A549 (cell line): ENCODE measurements around the gene MDM1. TPM values are rescaled to one million over a fixed set of nuclear protein-coding genes. Genes with fewer than 3 reads are reported as not detected.

Experiments
- ATAC-seq, 2 experiments: fragments of 200-7000 bp in 1 of 2; fragments of >200 bp in 1 of 2; cut with Nextera tagmentation in 1 of 2; cut with Tn5 transposase in 1 of 2; 3 replicates each; pipeline versions ENCODE4 v1.8.0 to v1.9.1; 2018 to 2020; ENCODE audit warnings: mild to moderate bottlenecking in 1 of 2, moderate library complexity in 1 of 2
- CTCF ChIA-PET: fragments of 300-600 bp; sonication (Branson Sonifier 250); formaldehyde crosslinking; extraction: SDS; loops from one replicate; lab custom pipeline; 2021; ENCODE audit warnings: antibody characterized with exemption, inconsistent platforms; lab: Yijun Ruan, JAX
- POLR2A ChIA-PET: fragments of 350-600 bp; formaldehyde crosslinking; extraction: SDS; loops from one replicate; lab custom pipeline; 2021; ENCODE audit warnings: antibody characterized with exemption, inconsistent platforms; lab: Yijun Ruan, JAX
- DNase-seq, 2 experiments: peaks; one replicate each; pipeline versions ENCODE4 v3.0.0 to v3.0.0-alpha.2; 2011 to 2016; ENCODE audit warnings: low read depth in 1 of 2, low spot score in 1 of 2
- FAIRE-seq: peaks from 2 replicates; lab custom pipeline; 2011; peaks lifted over from hg19 to GRCh38; lab: Jason Lieb, UNC
- H3K27ac ChIP-seq, 2 experiments: fragments of >200 bp; sonication (Bioruptor Twin); formaldehyde crosslinking; 3 replicates each; pipeline ENCODE4 v1.5.1; 2016 to 2017
- H3K4me1 ChIP-seq: fragments of >200 bp; sonication (Bioruptor Twin); formaldehyde crosslinking; 3 replicates; pipeline ENCODE4 v1.6.1; 2016
- H3K4me2 ChIP-seq: fragments of >200 bp; sonication (Bioruptor Twin); formaldehyde crosslinking; 3 replicates; pipeline ENCODE4 v1.6.1; 2016
- H3K4me3 ChIP-seq: fragments of >200 bp; sonication (Bioruptor Twin); formaldehyde crosslinking; 3 replicates; pipeline ENCODE4 v1.5.1; 2016
- H3K9me3 ChIP-seq: fragments of >200 bp; sonication (Bioruptor Twin); formaldehyde crosslinking; 3 replicates; pipeline ENCODE4 v1.6.1; 2016
- CBX2 ChIP-seq: fragments of 200-600 bp; sonication (generic); IDR thresholded peaks from 2 replicates; pipeline ENCODE4 v1.6.1; 2016; ENCODE audit warnings: low read depth, mild to moderate bottlenecking, borderline replicate concordance
- CBX8 ChIP-seq: fragments of 200-600 bp; sonication (generic); IDR thresholded peaks from 2 replicates; pipeline ENCODE4 v1.6.1; 2016
- CHD2 ChIP-seq: fragments of 150-350 bp; IDR thresholded peaks from 2 replicates; pipeline ENCODE4 v1.6.1; 2014; ENCODE audit warnings: low read length; ENCODE audit not compliant: partially characterized antibody
- CHD4 ChIP-seq: fragments of 200-600 bp; sonication (generic); IDR thresholded peaks from 2 replicates; pipeline ENCODE4 v1.6.1; 2016; ENCODE audit warnings: antibody characterized with exemption, mild to moderate bottlenecking, borderline replicate concordance
- CTCF ChIP-seq: fragments of >200 bp; sonication (Bioruptor Twin); formaldehyde crosslinking; IDR thresholded peaks from 3 replicates; pipeline ENCODE4 v1.5.1; 2016
- EHF ChIP-seq: fragments of 250-450 bp; sonication (Bioruptor Pico); IDR thresholded peaks from 2 replicates; pipeline ENCODE4 v1.5.0; 2020; ENCODE audit warnings: mild to moderate bottlenecking
- ELK1 ChIP-seq: fragments of 150-350 bp; IDR thresholded peaks from 2 replicates; pipeline ENCODE4 v1.6.1; 2014; ENCODE audit warnings: low read depth, mild to moderate bottlenecking, low read length
- FOSB ChIP-seq: fragments of 250-450 bp; sonication (Bioruptor Pico); IDR thresholded peaks from 2 replicates; pipeline ENCODE4 v1.5.0; 2020; ENCODE audit warnings: mild to moderate bottlenecking, moderate library complexity
- FOSL2 ChIP-seq, 2 experiments: fragments of 450-650 bp in 1 of 2; fragments of >200 bp in 1 of 2; sonication (Bioruptor Twin) in 1 of 2; formaldehyde crosslinking; IDR thresholded peaks; 2 replicates each; pipeline versions ENCODE4 v1.5.0 to v1.6.1; 2016 to 2020; ENCODE audit warnings: mild to moderate bottlenecking in 1 of 2, moderate library complexity in 1 of 2
- FOXS1 ChIP-seq: fragments of 250-450 bp; sonication (Bioruptor Pico); IDR thresholded peaks from 2 replicates; pipeline ENCODE4 v1.5.0; 2020; ENCODE audit warnings: mild to moderate bottlenecking, moderate library complexity
- GATA3 ChIP-seq: IDR thresholded peaks from 2 replicates; pipeline ENCODE4 v1.6.1; 2012; ENCODE audit warnings: borderline replicate concordance
- HEYL ChIP-seq: fragments of 250-450 bp; sonication (Bioruptor Pico); IDR thresholded peaks from 2 replicates; pipeline ENCODE4 v1.8.0; 2021; ENCODE audit warnings: mild to moderate bottlenecking, moderate library complexity
- HOXA7 ChIP-seq: fragments of 250-450 bp; sonication (Bioruptor Pico); IDR thresholded peaks from 2 replicates; pipeline ENCODE4 v1.5.0; 2020; ENCODE audit warnings: mild to moderate bottlenecking, moderate library complexity
- HOXB13 ChIP-seq: fragments of 250-450 bp; sonication (Bioruptor Pico); IDR thresholded peaks from 2 replicates; pipeline ENCODE4 v1.5.0; 2020; ENCODE audit warnings: low read depth, mild to moderate bottlenecking, moderate library complexity
- JUNB ChIP-seq: fragments of >200 bp; sonication (Bioruptor Twin); formaldehyde crosslinking; IDR thresholded peaks from 2 replicates; pipeline ENCODE4 v1.6.1; 2016
- KDM5A ChIP-seq: fragments of 200-600 bp; sonication (generic); IDR thresholded peaks from 2 replicates; pipeline ENCODE4 v1.6.1; 2016; ENCODE audit warnings: antibody characterized with exemption, mild to moderate bottlenecking
- MYC ChIP-seq: IDR thresholded peaks from 2 replicates; pipeline ENCODE4 v1.6.1; 2012; ENCODE audit warnings: mild to moderate bottlenecking, inconsistent platforms, low read length, improper control_type of control experiment, borderline replicate concordance
- RAD21 ChIP-seq, 2 experiments: fragments of >200 bp in 1 of 2; sonication (Bioruptor Twin) in 1 of 2; formaldehyde crosslinking in 1 of 2; IDR thresholded peaks in 1 of 2; conservative IDR thresholded peaks in 1 of 2; 2 replicates in 1 of 2; 3 replicates in 1 of 2; pipeline ENCODE4 v1.6.1; 2012 to 2018; ENCODE audit warnings: inconsistent platforms in 1 of 2
- RARB ChIP-seq: fragments of 250-450 bp; sonication (Bioruptor Pico); IDR thresholded peaks from 2 replicates; pipeline ENCODE4 v1.8.0; 2021; ENCODE audit warnings: mild to moderate bottlenecking, moderate library complexity
- RCOR1 ChIP-seq: fragments of 150-350 bp; IDR thresholded peaks from 2 replicates; pipeline ENCODE4 v1.6.1; 2014; ENCODE audit warnings: antibody characterized with exemption, low read length, low read depth
- SMC3 ChIP-seq: fragments of >200 bp; sonication (Bioruptor Twin); formaldehyde crosslinking; IDR thresholded peaks from 3 replicates; pipeline ENCODE4 v1.6.1; 2018; ENCODE audit warnings: inconsistent platforms
- SREBF2 ChIP-seq: fragments of 450-650 bp; IDR thresholded peaks from 2 replicates; pipeline ENCODE4 v1.6.1; 2014; ENCODE audit warnings: mild to moderate bottlenecking, moderate library complexity
- TP53 ChIP-seq: fragments of 250-450 bp; sonication (Bioruptor Pico); IDR thresholded peaks from 2 replicates; pipeline ENCODE4 v1.5.0; 2021; ENCODE audit warnings: mild to moderate bottlenecking, moderate library complexity
- USF2 ChIP-seq: fragments of 450-650 bp; IDR thresholded peaks from 2 replicates; pipeline ENCODE4 v1.6.1; 2014; ENCODE audit warnings: antibody characterized with exemption
- ZC3H11A ChIP-seq: fragments of 450-650 bp; IDR thresholded peaks from 2 replicates; pipeline ENCODE4 v1.6.1; 2014; ENCODE audit warnings: antibody characterized with exemption, mild to moderate bottlenecking
- ZNF302 ChIP-seq: fragments of 250-450 bp; sonication (Bioruptor Pico); IDR thresholded peaks from 2 replicates; pipeline ENCODE4 v1.9.0; 2021; ENCODE audit warnings: inconsistent platforms, mild to moderate bottlenecking, moderate library complexity
- WGBS: methylation state at CpG from one replicate; pipeline ENCODE4 v1.1.6; 2017; ENCODE audit errors: missing lambda C conversion rate; 5-methylcytosine and 5-hydroxymethylcytosine counted together
- polyA plus RNA-seq, 4 experiments: library from polyadenylated mRNA; depleted of rRNA in 3 of 4; stranded (reverse); fragments of >200 nt; fragmentation: RNase III in 1 of 4; extraction: RNeasy Plus Mini Kit Qiagen cat#74134 plus additional on column Dnase treatment in 1 of 4; gene quantifications; 2 replicates in 3 of 4; 3 replicates in 1 of 4; pipeline ENCODE4 v1.2.3, GENCODE V29; 2011 to 2017
- TF ChIP-seq, protein P1 (sequence below): fragments of >200 bp; sonication (Bioruptor Twin); formaldehyde crosslinking; IDR thresholded peaks from 2 replicates; pipeline ENCODE4 v1.6.1; 2016

Gene MDM1
- polyA plus RNA-seq, 2 of the 4 experiments (the other 2 are of a cell fraction), result 12.5 to 24.5 TPM

GRCh38 chr12:68350753-68351152, 18.6 kb upstream of the MDM1 start:
- no peak overlapping the region for H3K4me3 ChIP-seq
- POLR2A ChIA-PET, result no interaction called here
- H3K27ac ChIP-seq, result no peak overlapping the region
- TF ChIP-seq FOSB (CRISPR knock-in tag) (no peak), SMC3 (no peak), RAD21 (conservative IDR thresholded peaks at IDR 0.05 in 1 of 2, IDR thresholded peaks at IDR 0.05 in 1 of 2) (no peak), EHF (CRISPR knock-in tag) (no peak), FOSL2 (IDR thresholded peaks at IDR 0.05) (no peak), FOSL2 (CRISPR knock-in tag; IDR thresholded peaks at IDR 0.05) (no peak), CBX8 (no peak), ZC3H11A (no peak), KDM5A (no peak), CHD4 (no peak), HOXB13 (CRISPR knock-in tag) (no peak), MYC (no peak)
- TF ChIP-seq, protein P1, sequence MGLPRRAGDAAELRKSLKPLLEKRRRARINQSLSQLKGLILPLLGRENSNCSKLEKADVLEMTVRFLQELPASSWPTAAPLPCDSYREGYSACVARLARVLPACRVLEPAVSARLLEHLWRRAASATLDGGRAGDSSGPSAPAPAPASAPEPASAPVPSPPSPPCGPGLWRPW, result no peak
- DNase-seq (no peak), ATAC-seq (no peak), FAIRE-seq (no peak)
- H3K9me3 ChIP-seq, result no peaks in the 10 kb centered on the region
- 53% methylated on average over 3 of the region's 3 CpGs for WGBS
- H3K4me1 ChIP-seq, result peaks cover 15% of the 10 kb centered on the region; the same call in 2 of the 3 replicates
- CTCF ChIA-PET, result interaction anchor here (1.3 to 4.1 kb wide), 2 partner anchors 7 to 16 kb away, joined by 5 to 21 read pairs; no protein-coding TSS in a partner anchor
- no peak overlapping the region for H3K4me2 ChIP-seq

- TF ChIP-seq RCOR1 (no peak), FOXS1 (no peak), CHD4 (no peak), TP53 (CRISPR knock-in tag) (no peak), CBX8 (no peak), HOXA7 (CRISPR knock-in tag) (no peak), HEYL (CRISPR knock-in tag) (no peak), RARB (CRISPR knock-in tag) (no peak), CHD2 (no peak), USF2 (no peak), SMC3 (no peak), CTCF (no peak), SREBF2 (no peak), ZNF302 (CRISPR knock-in tag) (no peak), ELK1 (no peak), CBX2 (no peak), GATA3 (no peak), EHF (CRISPR knock-in tag) (no peak), JUNB (no peak)
- TF ChIP-seq, all 56 proteins: peak for 0
- H3K4me1 ChIP-seq, result peaks cover 15% of the 10 kb centered on the region; the same call in 2 of the 3 replicates
- no peaks in the 10 kb centered on the region for H3K9me3 ChIP-seq
- no peak overlapping the region for H3K4me3 ChIP-seq
- CTCF ChIA-PET, result interaction anchor here (1.2 to 4.1 kb wide), 3 partner anchors 8 to 15 kb away, joined by 3 to 21 read pairs (median 5); no protein-coding TSS in a partner anchor
- POLR2A ChIA-PET, result no interaction called here
- WGBS, result 81% methylated on average over 5 of the region's 5 CpGs
- no peak overlapping the region for H3K27ac ChIP-seq
- H3K4me2 ChIP-seq, result no peak overlapping the region
- ATAC-seq, result no peak
- no peak for FAIRE-seq
- DNase-seq, result no peak
Observed at GRCh38 chr12:68349921-68350606, 17.9 kb upstream of the MDM1 start.
